HEK293T (cell line): ENCODE data around the gene TMPRSS7.

Source experiments
- BHLHE40 ChIP-seq: fragments of 450-650 bp; IDR thresholded peaks from 2 replicates; pipeline ENCODE4 v1.6.1; 2016; ENCODE audit warnings: mild to moderate bottlenecking, moderate library complexity, borderline replicate concordance
- ELF4 ChIP-seq: fragments of 450-650 bp; IDR thresholded peaks from 2 replicates; pipeline ENCODE4 v1.6.1; 2017; ENCODE audit warnings: antibody characterized with exemption
- FOXA1 ChIP-seq: fragments of 450-650 bp; IDR thresholded peaks from 2 replicates; pipeline ENCODE4 v1.6.1; 2016; ENCODE audit warnings: mild to moderate bottlenecking
- FOXK2 ChIP-seq: fragments of 450-650 bp; IDR thresholded peaks from 2 replicates; pipeline ENCODE4 v1.6.1; 2016; ENCODE audit warnings: mild to moderate bottlenecking
- FOXM1 ChIP-seq: fragments of 450-650 bp; IDR thresholded peaks from 2 replicates; pipeline ENCODE4 v1.6.1; 2017; ENCODE audit warnings: mild to moderate bottlenecking, borderline replicate concordance
- NFRKB ChIP-seq: fragments of 450-650 bp; IDR thresholded peaks from 2 replicates; pipeline ENCODE4 v1.6.1; 2016; ENCODE audit warnings: mild to moderate bottlenecking, moderate library complexity
- PKNOX1 ChIP-seq: fragments of 450-650 bp; IDR thresholded peaks from 2 replicates; pipeline ENCODE4 v1.6.1; 2016
- SP1 ChIP-seq: fragments of 450-650 bp; IDR thresholded peaks from 2 replicates; pipeline ENCODE4 v1.6.1; 2017
- ZNF384 ChIP-seq: fragments of 450-650 bp; IDR thresholded peaks from 2 replicates; pipeline ENCODE4 v1.6.1; 2016

GRCh38 chr3:112002096-112002971 lies 32.2 kb upstream of the TMPRSS7 start:
- TF ChIP-seq SP1 (no peak), FOXM1 (no peak), FOXA1 (no peak), ELF4 (no peak), PKNOX1 (no peak), ZNF384 (no peak), NFRKB (no peak), BHLHE40 (no peak), FOXK2 (no peak)
